ENCODE data around the gene ARHGEF4. TPM values are rescaled to one million over a fixed set of nuclear protein-coding genes. Genes with fewer than 3 reads are reported as not detected.

ARHGEF4 gene
- total and polyA plus RNA-seq, 2 experiments from 2014 or later: 4.6 to 16.6 TPM

DNA sequence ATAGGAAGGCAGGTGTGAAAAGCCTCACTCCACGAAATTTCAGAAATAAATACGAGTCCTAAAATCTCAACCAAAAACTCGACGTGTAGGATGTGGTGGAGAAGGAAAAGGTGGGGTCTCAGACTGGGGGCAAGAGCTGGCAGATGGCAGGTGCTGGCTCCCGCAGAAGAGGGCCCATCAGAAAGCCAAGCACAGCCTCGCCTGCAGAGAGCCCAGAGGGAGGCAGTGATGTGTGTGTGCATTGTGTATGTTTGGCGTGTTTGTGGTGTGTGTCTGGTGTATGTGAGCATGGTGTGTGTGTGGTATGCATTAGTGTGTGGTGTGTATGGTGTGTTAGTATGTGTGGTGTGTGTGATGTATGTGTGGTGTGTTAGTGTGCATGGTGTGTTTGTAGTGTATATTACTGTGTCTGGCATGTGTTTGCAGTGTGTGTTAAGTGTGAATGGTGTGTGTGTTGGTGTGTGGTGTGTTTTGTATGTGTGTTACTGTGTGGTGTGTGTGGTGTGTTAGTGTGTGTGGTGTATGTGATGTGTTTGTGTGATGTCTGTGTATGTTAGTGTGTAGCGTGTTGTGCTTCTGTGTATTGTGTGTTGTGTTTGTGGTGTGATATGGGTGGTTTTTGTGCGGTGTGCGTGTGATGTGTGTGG lies 140.0 kb downstream of the ARHGEF4 start:
- no peaks in the 10 kb centered on the region for H4K20me1 ChIP-seq (replicated peaks; ENCODE audit: insufficient read depth)
- H3K79me2 ChIP-seq (replicated peaks; ENCODE audit: insufficient read depth): no peaks in the 10 kb centered on the region
- no peak overlapping the region for H2AFZ ChIP-seq
- no peaks in the 10 kb centered on the region for H3F3A ChIP-seq (replicated peaks; ENCODE audit: low read depth)
- TF ChIP-seq, protein P1, sequence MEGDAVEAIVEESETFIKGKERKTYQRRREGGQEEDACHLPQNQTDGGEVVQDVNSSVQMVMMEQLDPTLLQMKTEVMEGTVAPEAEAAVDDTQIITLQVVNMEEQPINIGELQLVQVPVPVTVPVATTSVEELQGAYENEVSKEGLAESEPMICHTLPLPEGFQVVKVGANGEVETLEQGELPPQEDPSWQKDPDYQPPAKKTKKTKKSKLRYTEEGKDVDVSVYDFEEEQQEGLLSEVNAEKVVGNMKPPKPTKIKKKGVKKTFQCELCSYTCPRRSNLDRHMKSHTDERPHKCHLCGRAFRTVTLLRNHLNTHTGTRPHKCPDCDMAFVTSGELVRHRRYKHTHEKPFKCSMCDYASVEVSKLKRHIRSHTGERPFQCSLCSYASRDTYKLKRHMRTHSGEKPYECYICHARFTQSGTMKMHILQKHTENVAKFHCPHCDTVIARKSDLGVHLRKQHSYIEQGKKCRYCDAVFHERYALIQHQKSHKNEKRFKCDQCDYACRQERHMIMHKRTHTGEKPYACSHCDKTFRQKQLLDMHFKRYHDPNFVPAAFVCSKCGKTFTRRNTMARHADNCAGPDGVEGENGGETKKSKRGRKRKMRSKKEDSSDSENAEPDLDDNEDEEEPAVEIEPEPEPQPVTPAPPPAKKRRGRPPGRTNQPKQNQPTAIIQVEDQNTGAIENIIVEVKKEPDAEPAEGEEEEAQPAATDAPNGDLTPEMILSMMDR (conservative IDR thresholded peaks at IDR 0.05; ENCODE audit: low read depth in 2 of 2): no peak
- TF ChIP-seq STAT1 (IDR thresholded peaks at IDR 0.05; ENCODE audit: unreplicated experiment) (no peak), ZNF114 (CRISPR knock-in tag; IDR thresholded peaks at IDR 0.05) (no peak), POLR2AphosphoS5 (IDR thresholded peaks at IDR 0.05; ENCODE audit: low read depth) (no peak), EZH2phosphoT487 (IDR thresholded peaks at IDR 0.05; ENCODE audit: unreplicated experiment) (no peak), CREB1 (CRISPR knock-in tag; IDR thresholded peaks at IDR 0.05; ENCODE audit: low read depth) (no peak), NANOG (IDR thresholded peaks at IDR 0.05; ENCODE audit: borderline replicate concordance) (no peak), JUNB (IDR thresholded peaks at IDR 0.05; ENCODE audit: unreplicated experiment) (no peak)
- TF ChIP-seq, protein P2, sequence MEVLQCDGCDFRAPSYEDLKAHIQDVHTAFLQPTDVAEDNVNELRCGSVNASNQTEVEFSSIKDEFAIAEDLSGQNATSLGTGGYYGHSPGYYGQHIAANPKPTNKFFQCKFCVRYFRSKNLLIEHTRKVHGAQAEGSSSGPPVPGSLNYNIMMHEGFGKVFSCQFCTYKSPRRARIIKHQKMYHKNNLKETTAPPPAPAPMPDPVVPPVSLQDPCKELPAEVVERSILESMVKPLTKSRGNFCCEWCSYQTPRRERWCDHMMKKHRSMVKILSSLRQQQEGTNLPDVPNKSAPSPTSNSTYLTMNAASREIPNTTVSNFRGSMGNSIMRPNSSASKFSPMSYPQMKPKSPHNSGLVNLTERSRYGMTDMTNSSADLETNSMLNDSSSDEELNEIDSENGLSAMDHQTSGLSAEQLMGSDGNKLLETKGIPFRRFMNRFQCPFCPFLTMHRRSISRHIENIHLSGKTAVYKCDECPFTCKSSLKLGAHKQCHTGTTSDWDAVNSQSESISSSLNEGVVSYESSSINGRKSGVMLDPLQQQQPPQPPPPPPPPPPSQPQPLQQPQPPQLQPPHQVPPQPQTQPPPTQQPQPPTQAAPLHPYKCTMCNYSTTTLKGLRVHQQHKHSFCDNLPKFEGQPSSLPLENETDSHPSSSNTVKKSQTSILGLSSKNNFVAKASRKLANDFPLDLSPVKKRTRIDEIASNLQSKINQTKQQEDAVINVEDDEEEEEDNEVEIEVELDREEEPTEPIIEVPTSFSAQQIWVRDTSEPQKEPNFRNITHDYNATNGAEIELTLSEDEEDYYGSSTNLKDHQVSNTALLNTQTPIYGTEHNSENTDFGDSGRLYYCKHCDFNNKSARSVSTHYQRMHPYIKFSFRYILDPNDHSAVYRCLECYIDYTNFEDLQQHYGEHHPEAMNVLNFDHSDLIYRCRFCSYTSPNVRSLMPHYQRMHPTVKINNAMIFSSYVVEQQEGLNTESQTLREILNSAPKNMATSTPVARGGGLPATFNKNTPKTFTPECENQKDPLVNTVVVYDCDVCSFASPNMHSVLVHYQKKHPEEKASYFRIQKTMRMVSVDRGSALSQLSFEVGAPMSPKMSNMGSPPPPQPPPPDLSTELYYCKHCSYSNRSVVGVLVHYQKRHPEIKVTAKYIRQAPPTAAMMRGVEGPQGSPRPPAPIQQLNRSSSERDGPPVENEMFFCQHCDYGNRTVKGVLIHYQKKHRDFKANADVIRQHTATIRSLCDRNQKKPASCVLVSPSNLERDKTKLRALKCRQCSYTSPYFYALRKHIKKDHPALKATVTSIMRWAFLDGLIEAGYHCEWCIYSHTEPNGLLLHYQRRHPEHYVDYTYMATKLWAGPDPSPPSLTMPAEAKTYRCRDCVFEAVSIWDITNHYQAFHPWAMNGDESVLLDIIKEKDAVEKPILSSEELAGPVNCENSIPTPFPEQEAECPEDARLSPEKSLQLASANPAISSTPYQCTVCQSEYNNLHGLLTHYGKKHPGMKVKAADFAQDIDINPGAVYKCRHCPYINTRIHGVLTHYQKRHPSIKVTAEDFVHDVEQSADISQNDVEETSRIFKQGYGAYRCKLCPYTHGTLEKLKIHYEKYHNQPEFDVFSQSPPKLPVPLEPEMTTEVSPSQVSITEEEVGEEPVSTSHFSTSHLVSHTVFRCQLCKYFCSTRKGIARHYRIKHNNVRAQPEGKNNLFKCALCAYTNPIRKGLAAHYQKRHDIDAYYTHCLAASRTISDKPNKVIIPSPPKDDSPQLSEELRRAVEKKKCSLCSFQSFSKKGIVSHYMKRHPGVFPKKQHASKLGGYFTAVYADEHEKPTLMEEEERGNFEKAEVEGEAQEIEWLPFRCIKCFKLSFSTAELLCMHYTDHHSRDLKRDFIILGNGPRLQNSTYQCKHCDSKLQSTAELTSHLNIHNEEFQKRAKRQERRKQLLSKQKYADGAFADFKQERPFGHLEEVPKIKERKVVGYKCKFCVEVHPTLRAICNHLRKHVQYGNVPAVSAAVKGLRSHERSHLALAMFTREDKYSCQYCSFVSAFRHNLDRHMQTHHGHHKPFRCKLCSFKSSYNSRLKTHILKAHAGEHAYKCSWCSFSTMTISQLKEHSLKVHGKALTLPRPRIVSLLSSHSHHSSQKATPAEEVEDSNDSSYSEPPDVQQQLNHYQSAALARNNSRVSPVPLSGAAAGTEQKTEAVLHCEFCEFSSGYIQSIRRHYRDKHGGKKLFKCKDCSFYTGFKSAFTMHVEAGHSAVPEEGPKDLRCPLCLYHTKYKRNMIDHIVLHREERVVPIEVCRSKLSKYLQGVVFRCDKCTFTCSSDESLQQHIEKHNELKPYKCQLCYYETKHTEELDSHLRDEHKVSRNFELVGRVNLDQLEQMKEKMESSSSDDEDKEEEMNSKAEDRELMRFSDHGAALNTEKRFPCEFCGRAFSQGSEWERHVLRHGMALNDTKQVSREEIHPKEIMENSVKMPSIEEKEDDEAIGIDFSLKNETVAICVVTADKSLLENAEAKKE (CRISPR knock-in tag; IDR thresholded peaks at IDR 0.05): no peak
- TF ChIP-seq, protein P3, sequence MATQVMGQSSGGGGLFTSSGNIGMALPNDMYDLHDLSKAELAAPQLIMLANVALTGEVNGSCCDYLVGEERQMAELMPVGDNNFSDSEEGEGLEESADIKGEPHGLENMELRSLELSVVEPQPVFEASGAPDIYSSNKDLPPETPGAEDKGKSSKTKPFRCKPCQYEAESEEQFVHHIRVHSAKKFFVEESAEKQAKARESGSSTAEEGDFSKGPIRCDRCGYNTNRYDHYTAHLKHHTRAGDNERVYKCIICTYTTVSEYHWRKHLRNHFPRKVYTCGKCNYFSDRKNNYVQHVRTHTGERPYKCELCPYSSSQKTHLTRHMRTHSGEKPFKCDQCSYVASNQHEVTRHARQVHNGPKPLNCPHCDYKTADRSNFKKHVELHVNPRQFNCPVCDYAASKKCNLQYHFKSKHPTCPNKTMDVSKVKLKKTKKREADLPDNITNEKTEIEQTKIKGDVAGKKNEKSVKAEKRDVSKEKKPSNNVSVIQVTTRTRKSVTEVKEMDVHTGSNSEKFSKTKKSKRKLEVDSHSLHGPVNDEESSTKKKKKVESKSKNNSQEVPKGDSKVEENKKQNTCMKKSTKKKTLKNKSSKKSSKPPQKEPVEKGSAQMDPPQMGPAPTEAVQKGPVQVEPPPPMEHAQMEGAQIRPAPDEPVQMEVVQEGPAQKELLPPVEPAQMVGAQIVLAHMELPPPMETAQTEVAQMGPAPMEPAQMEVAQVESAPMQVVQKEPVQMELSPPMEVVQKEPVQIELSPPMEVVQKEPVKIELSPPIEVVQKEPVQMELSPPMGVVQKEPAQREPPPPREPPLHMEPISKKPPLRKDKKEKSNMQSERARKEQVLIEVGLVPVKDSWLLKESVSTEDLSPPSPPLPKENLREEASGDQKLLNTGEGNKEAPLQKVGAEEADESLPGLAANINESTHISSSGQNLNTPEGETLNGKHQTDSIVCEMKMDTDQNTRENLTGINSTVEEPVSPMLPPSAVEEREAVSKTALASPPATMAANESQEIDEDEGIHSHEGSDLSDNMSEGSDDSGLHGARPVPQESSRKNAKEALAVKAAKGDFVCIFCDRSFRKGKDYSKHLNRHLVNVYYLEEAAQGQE (IDR thresholded peaks at IDR 0.05; ENCODE audit: unreplicated experiment): no peak
- TF ChIP-seq, protein P4, sequence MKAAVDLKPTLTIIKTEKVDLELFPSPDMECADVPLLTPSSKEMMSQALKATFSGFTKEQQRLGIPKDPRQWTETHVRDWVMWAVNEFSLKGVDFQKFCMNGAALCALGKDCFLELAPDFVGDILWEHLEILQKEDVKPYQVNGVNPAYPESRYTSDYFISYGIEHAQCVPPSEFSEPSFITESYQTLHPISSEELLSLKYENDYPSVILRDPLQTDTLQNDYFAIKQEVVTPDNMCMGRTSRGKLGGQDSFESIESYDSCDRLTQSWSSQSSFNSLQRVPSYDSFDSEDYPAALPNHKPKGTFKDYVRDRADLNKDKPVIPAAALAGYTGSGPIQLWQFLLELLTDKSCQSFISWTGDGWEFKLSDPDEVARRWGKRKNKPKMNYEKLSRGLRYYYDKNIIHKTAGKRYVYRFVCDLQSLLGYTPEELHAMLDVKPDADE (IDR thresholded peaks at IDR 0.05): no peak
- H3K9me2 ChIP-seq (ENCODE audit: insufficient read depth): no peaks in the 10 kb centered on the region
- Mint-ChIP-seq H3K9me3 (peaks cover 8% of the 10 kb centered on the region; the same call in 2 of the 3 replicates), H3K4me3 (no peak overlapping the region), H3K4me1 (no peaks in the 10 kb centered on the region), H3K36me3 (ENCODE audit: low read depth) (no peaks in the 10 kb centered on the region; the same call in 2 of the 3 replicates), H3K27ac (no peak overlapping the region), H3K27me3 (ENCODE audit: insufficient read depth, low read depth, poor library complexity) (no peaks in the 10 kb centered on the region)
- no peaks in the 10 kb centered on the region for H3K27me3 ChIP-seq (ENCODE audit: insufficient read depth)
- H3K4me2 ChIP-seq: no peak overlapping the region
- H3K4me3 ChIP-seq: no peak overlapping the region
- no peak overlapping the region for H3K27ac ChIP-seq (ENCODE audit: low read depth)
- H3K36me3 ChIP-seq (ENCODE audit: insufficient read depth): no peaks in the 10 kb centered on the region
- ATAC-seq (no peak), DNase-seq (ENCODE audit: low spot score) (no peak)
- H3K4me1 ChIP-seq (ENCODE audit: insufficient read depth): no peaks in the 10 kb centered on the region

All from GM23338 (cell line).